GM12878 (cell line): ENCODE measurements around the gene DHRS12. TPM values are rescaled to one million over a fixed set of nuclear protein-coding genes. Genes with fewer than 3 reads are reported as not detected.

Experiments used
- ATAC-seq: fragments of 200-7000 bp; cut with Tn5 transposase; 3 replicates; pipeline ENCODE4 v1.9.1; 2020; ENCODE audit warnings: mild to moderate bottlenecking, moderate library complexity
- BruUV-seq: library from RNA; stranded (reverse); fragments of 400-500 nt; replicated peaks from 2 replicates; lab custom pipeline; 2021; lab: Mats Ljungman, UMichigan
- CTCF ChIA-PET: fragments of 300-600 bp; sonication (Branson Sonifier 250); formaldehyde crosslinking; extraction: SDS; loops from one replicate; lab custom pipeline; 2021; ENCODE audit warnings: inconsistent platforms; lab: Yijun Ruan, JAX
- POLR2A ChIA-PET: fragments of 350-600 bp; formaldehyde crosslinking; extraction: SDS; loops from one replicate; lab custom pipeline; 2021; ENCODE audit warnings: inconsistent platforms; lab: Charles Lee
- RAD21 ChIA-PET: fragments of 300-600 bp; sonication (Branson Sonifier 250); formaldehyde crosslinking; loops from one replicate; lab custom pipeline; 2023; ENCODE audit warnings: antibody characterized with exemption; ENCODE audit not compliant: unreplicated experiment; lab: Charles Lee
- SMC1A ChIA-PET: fragments of 300-600 bp; sonication (Branson Sonifier 250); formaldehyde crosslinking; loops from one replicate; lab custom pipeline; 2023; ENCODE audit not compliant: unreplicated experiment, uncharacterized antibody; lab: Charles Lee
- DNase-seq: peaks from one replicate; pipeline ENCODE4 v3.0.0-alpha.2; 2011; ENCODE audit warnings: low read depth, low spot score
- FAIRE-seq: peaks from 3 replicates; lab custom pipeline; 2011; peaks lifted over from hg19 to GRCh38; lab: Jason Lieb, UNC
- H2AFZ ChIP-seq: 2 replicates; pipeline ENCODE4 v1.6.0; 2011; ENCODE audit warnings: low read depth, low read length, control low read depth; ENCODE audit not compliant: control insufficient read depth
- H3K27ac ChIP-seq: 2 replicates; pipeline ENCODE4 v1.5.1; 2011; ENCODE audit warnings: control low read depth; ENCODE audit not compliant: control insufficient read depth, insufficient read depth
- H3K27me3 ChIP-seq, 2 experiments: replicated peaks in 1 of 2; 2 replicates each; pipeline versions ENCODE4 v1.6.0 to v1.6.1; 2011; ENCODE audit warnings: low read length in 1 of 2; ENCODE audit not compliant: control insufficient read depth in 2 of 2, insufficient read depth in 2 of 2
- H3K36me3 ChIP-seq, 2 experiments: 2 replicates each; pipeline ENCODE4 v1.5.1; 2011; ENCODE audit warnings: low read length in 1 of 2; ENCODE audit not compliant: control insufficient read depth in 2 of 2, insufficient read depth in 2 of 2
- H3K4me1 ChIP-seq: 2 replicates; pipeline ENCODE4 v1.6.1; 2011; ENCODE audit warnings: mild to moderate bottlenecking, low read length, moderate library complexity, mixed read lengths; ENCODE audit not compliant: control insufficient read depth, insufficient read depth
- H3K4me2 ChIP-seq: 2 replicates; pipeline ENCODE4 v1.6.0; 2011; ENCODE audit warnings: control low read depth; ENCODE audit not compliant: control insufficient read depth, insufficient read depth
- H3K4me3 ChIP-seq: fragments of 200-600 bp; sonication (generic); 2 replicates; pipeline ENCODE4 v1.5.1; 2016
- H3K79me2 ChIP-seq: 2 replicates; pipeline ENCODE4 v1.6.0; 2011; ENCODE audit warnings: low read length; ENCODE audit not compliant: control insufficient read depth, insufficient read depth
- H3K9ac ChIP-seq: 2 replicates; pipeline ENCODE4 v1.8.0; 2011; ENCODE audit warnings: low read length, control low read depth, mixed read lengths; ENCODE audit not compliant: control insufficient read depth, insufficient read depth
- H3K9me3 ChIP-seq: replicated peaks from 3 replicates; pipeline ENCODE4 v1.5.1; 2011; ENCODE audit warnings: mild to moderate bottlenecking, low read length; ENCODE audit not compliant: control insufficient read depth, insufficient read depth
- H4K20me1 ChIP-seq: 2 replicates; pipeline ENCODE4 v1.6.0; 2011; ENCODE audit not compliant: control insufficient read depth, insufficient read depth
- BCL11A ChIP-seq: IDR thresholded peaks from 2 replicates; pipeline ENCODE4 v1.6.1; 2011; ENCODE audit warnings: low read depth, low read length
- DPF2 ChIP-seq: fragments of 450-650 bp; IDR thresholded peaks from 2 replicates; pipeline ENCODE4 v1.6.1; 2017; ENCODE audit warnings: mild to moderate bottlenecking
- FOS ChIP-seq: IDR thresholded peaks from 3 replicates; pipeline ENCODE4 v1.6.1; 2011; ENCODE audit warnings: borderline replicate concordance; ENCODE audit not compliant: insufficient read length; ENCODE audit errors: extremely low read depth
- PML ChIP-seq: IDR thresholded peaks from 2 replicates; pipeline ENCODE4 v1.6.1; 2012; ENCODE audit warnings: low read length, inconsistent platforms
- PRDM15 ChIP-seq: fragments of 450-650 bp; formaldehyde crosslinking; IDR thresholded peaks from 2 replicates; pipeline ENCODE4 v1.4.0; 2020; ENCODE audit warnings: mild to moderate bottlenecking, moderate library complexity
- SUPT20H ChIP-seq: IDR thresholded peaks from 2 replicates; pipeline ENCODE4 v1.6.1; 2011; ENCODE audit warnings: low read depth, mild to moderate bottlenecking, low read length, moderate library complexity, borderline replicate concordance; ENCODE audit not compliant: control insufficient read depth
- TCF3 ChIP-seq: IDR thresholded peaks from 2 replicates; pipeline ENCODE4 v1.6.1; 2012; ENCODE audit warnings: low read depth, mild to moderate bottlenecking, low read length, borderline replicate concordance; ENCODE audit not compliant: insufficient read depth
- ZBTB40 ChIP-seq: fragments of 450-650 bp; IDR thresholded peaks from 2 replicates; pipeline ENCODE4 v1.6.1; 2016; ENCODE audit warnings: mild to moderate bottlenecking, moderate library complexity, borderline replicate concordance
- ZZZ3 ChIP-seq: IDR thresholded peaks from 2 replicates; pipeline ENCODE4 v1.6.1; 2011; ENCODE audit warnings: low read depth; ENCODE audit not compliant: control insufficient read depth, insufficient read length
- WGBS: methylation state at CpG from one replicate; pipeline ENCODE4 v1.1.6; 2016; ENCODE audit warnings: low lambda C conversion rate; ENCODE audit not compliant: insufficient replicate concordance, insufficient coverage; ENCODE audit errors: missing lambda C conversion rate; 5-methylcytosine and 5-hydroxymethylcytosine counted together
- in situ Hi-C: fragments of 300-500 bp; cut with MboI; formaldehyde crosslinking; loops from 9 replicates; pipeline ENCODE4 v1.14.3; 2018; ENCODE audit warnings: mixed read lengths
- intact Hi-C: fragments of 100-400 bp; cut with micrococcal nuclease; formaldehyde crosslinking; loops from one replicate; pipeline ENCODE4 v1.14.2; 2022; ENCODE audit not compliant: unreplicated experiment
- polyA plus RNA-seq, 11 experiments: library from polyadenylated mRNA; depleted of rRNA in 4 of 11; unstranded in 6 of 11; stranded (reverse) in 5 of 11; fragments of >200 nt; fragmentation: Nextera tagmentation in 4 of 11; fragmentation: Illumina TruSeq in 1 of 11; extraction: Ambion mirVana in 4 of 11; extraction: Trizol in 1 of 11; gene quantifications; 1 replicate in 1 of 11; 2 replicates in 10 of 11; pipeline versions ENCODE4 v1.2.1 to v1.2.3, GENCODE V29; 2011 to 2016; ENCODE audit warnings: inconsistent platforms in 2 of 11, missing spikeins in 2 of 11, low read depth in 1 of 11
- total RNA-seq, 4 experiments: library from RNA; depleted of rRNA in 3 of 4; stranded (reverse); fragments of >200 nt in 3 of 4; fragmentation: Illumina TruSeq in 1 of 4; extraction: Trizol in 1 of 4; gene quantifications; 2 replicates each; pipeline versions ENCODE4 v1.2.1 to v1.2.3, GENCODE V29; 2013 to 2021

DHRS12 gene
- total and polyA plus RNA-seq, 10 of the 15 experiments (the other 5 are each of a cell fraction or from before 2014, with no cell fraction given), result 2.9 to 11.3 (median 8.2) TPM

- ChIA-PET POLR2A (no interaction called here), SMC1A (interaction anchor here (4.9 kb wide), 1 partner anchor 14 kb away, joined by 36 read pairs; no protein-coding TSS in a partner anchor), RAD21 (interaction anchor here (1.2 kb wide), 1 partner anchor 15 kb away, joined by 4 read pairs; no protein-coding TSS in a partner anchor), CTCF (interaction anchor here (1.0 to 6.3 kb wide), 4 partner anchors 12 to 33 kb away, joined by 3 to 44 read pairs (median 5); no protein-coding TSS in a partner anchor)
- ATAC-seq, result no peak
- Histone ChIP-seq H4K20me1 (no peaks in the 10 kb centered on the region), H3K9me3 (no peaks in the 10 kb centered on the region), H3K4me3 (no peak overlapping the region), H3K4me1 (peaks cover 28% of the 10 kb centered on the region), H3K36me3 (no peaks in the 10 kb centered on the region), H3K27ac (no peak overlapping the region), H3K9ac (no peak overlapping the region), H3K27me3 (no peaks in the 10 kb centered on the region), H3K79me2 (no peaks in the 10 kb centered on the region), H3K4me2 (no peak overlapping the region), H2AFZ (no peak overlapping the region)
- FAIRE-seq, result no peak
- 49% methylated on average over 8 of the region's 8 CpGs for WGBS
- in situ Hi-C loops (no loop called here), intact Hi-C loops (loop anchor here (5.0 to 10.0 kb wide), 3 partner anchors 140 to 637 kb away; partner anchors contain the start of genes CKAP2 and VPS36)
- TF ChIP-seq FOS (no peak), PML (no peak), DPF2 (no peak), SUPT20H (no peak), ZZZ3 (no peak), BCL11A (no peak), TCF3 (no peak), PRDM15 (CRISPR knock-in tag) (no peak), ZBTB40 (no peak)
- DNase-seq, result no peak
- no TSS peak for BruUV-seq
Observed at GRCh38 chr13:51817717-51818116, 13.8 kb upstream of the DHRS12 start.
